Nephron (organoid): ENCODE results near the gene EPHA4.

Source experiments
- H3K27ac Mint-ChIP-seq, 3 experiments: 2 replicates each; pipeline ENCODE4 v1.8.0; 2020; ENCODE audit warnings: mixed read lengths in 3 of 3, mild to moderate bottlenecking in 2 of 3, moderate library complexity in 1 of 3
- H3K27me3 Mint-ChIP-seq: 2 replicates; pipeline ENCODE4 v1.8.0; 2021; ENCODE audit warnings: low read depth, mild to moderate bottlenecking, moderate library complexity, mixed read lengths
- H3K36me3 Mint-ChIP-seq: 2 replicates; pipeline ENCODE4 v1.8.0; 2020; ENCODE audit warnings: low read depth, mixed read lengths
- H3K4me1 Mint-ChIP-seq: 2 replicates; pipeline ENCODE4 v1.8.0; 2020; ENCODE audit warnings: mixed read lengths
- H3K4me3 Mint-ChIP-seq, 3 experiments: 2 replicates each; pipeline ENCODE4 v1.8.0; 2020; ENCODE audit warnings: mild to moderate bottlenecking in 3 of 3, mixed read lengths in 3 of 3, moderate library complexity in 2 of 3
- H3K9me3 Mint-ChIP-seq: 2 replicates; pipeline ENCODE4 v1.8.0; 2020; ENCODE audit warnings: mixed read lengths
- CTCF ChIP-seq, 3 experiments: fragments of 200-600 bp; sonication (generic); IDR thresholded peaks; one replicate each; pipeline ENCODE4 v1.5.0; 2021; ENCODE audit warnings: antibody characterized with exemption in 3 of 3; ENCODE audit not compliant: unreplicated experiment in 3 of 3

The EPHA4 gene

DNA sequence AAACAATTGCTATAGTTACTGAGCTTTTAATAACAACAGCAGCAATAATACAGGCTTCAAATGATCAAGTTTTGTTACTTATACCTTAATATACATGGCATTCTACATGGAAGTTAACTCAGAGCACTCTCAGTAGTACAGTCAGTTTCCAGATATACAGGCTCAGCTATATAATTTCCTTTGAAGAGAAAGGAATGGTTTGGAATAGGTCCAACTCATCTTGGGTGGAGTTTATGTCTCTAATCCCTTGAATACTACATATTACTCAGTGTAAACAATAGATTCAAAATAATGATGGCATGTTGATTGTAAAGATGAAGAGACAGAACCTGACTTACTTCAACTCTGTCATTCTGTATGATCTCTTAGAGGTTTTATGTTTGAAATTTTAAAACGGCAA, 174.9 kb downstream of the EPHA4 start:
- Mint-ChIP-seq H3K36me3 (peaks cover 6% of the 10 kb centered on the region), H3K9me3 (peaks cover 17% of the 10 kb centered on the region), H3K4me3 (no peak overlapping the region), H3K4me1 (no peaks in the 10 kb centered on the region), H3K27ac (no peak overlapping the region), H3K27me3 (peaks cover 4% of the 10 kb centered on the region)
- TF ChIP-seq CTCF (IDR thresholded peaks at IDR 0.05; ENCODE audit: unreplicated experiment in 3 of 3), result no peak

GRCh38 chr2:221392228-221392881, 179.7 kb downstream of the EPHA4 start:
- Mint-ChIP-seq H3K4me3 (no peak overlapping the region), H3K27ac (no peak overlapping the region), H3K9me3 (no peaks in the 10 kb centered on the region), H3K36me3 (no peaks in the 10 kb centered on the region), H3K4me1 (no peaks in the 10 kb centered on the region), H3K27me3 (no peaks in the 10 kb centered on the region)
- no peak for TF ChIP-seq CTCF (IDR thresholded peaks at IDR 0.05; ENCODE audit: unreplicated experiment in 3 of 3)

GRCh38 chr2:221390878-221391277, 181.2 kb downstream of the EPHA4 start:
- Mint-ChIP-seq H3K27ac (no peak overlapping the region), H3K27me3 (peaks cover 3% of the 10 kb centered on the region), H3K4me1 (no peaks in the 10 kb centered on the region), H3K36me3 (no peaks in the 10 kb centered on the region), H3K9me3 (no peaks in the 10 kb centered on the region), H3K4me3 (no peak overlapping the region)
- TF ChIP-seq CTCF (IDR thresholded peaks at IDR 0.05; ENCODE audit: unreplicated experiment in 3 of 3), result no peak

DNA sequence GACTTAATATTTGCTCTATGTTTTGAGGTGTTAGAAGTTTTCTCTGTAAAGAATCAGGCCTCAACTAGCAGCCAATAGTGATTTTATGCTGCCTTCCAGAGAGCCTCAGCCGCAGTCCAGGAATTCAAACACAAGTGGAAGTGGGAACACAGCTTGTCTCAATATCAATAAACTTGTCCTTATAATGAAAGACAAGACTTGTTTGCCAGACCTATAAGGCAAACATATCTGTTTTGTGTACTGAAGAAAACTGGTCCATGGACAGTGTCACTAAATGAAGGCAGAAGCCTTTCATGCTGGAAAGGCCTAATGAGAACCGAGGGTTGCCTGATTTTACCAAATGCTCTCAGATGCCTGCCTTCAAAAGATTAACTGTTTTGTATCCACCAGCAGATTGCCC, 182.2 kb downstream of the EPHA4 start:
- no peaks in the 10 kb centered on the region for H3K9me3 Mint-ChIP-seq
- no peaks in the 10 kb centered on the region for H3K36me3 Mint-ChIP-seq
- H3K4me3 Mint-ChIP-seq, result no peak overlapping the region
- H3K4me1 Mint-ChIP-seq, result no peaks in the 10 kb centered on the region
- no peak overlapping the region for H3K27ac Mint-ChIP-seq
- TF ChIP-seq CTCF (IDR thresholded peaks at IDR 0.05; ENCODE audit: unreplicated experiment in 3 of 3), result no peak
- H3K27me3 Mint-ChIP-seq, result peaks cover 7% of the 10 kb centered on the region

DNA sequence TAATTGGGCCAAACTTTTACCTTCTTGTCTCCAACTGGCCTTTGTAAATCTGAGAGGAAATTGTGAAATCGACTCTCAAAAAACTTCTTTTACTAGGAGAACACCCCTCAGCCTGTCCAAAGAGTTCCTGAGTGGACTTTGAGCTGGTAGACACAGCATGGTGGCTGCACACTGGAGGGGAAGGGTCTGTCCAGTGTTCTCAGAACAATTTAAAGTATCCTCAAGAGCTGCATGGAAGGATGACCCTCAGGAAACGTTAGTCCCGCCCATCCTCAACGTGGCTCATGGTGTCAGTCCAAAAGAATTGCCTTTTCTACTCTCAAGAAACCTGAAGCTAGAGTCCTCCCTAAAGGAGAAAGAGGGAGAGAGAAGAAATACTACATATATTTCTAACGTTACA, 182.7 kb downstream of the EPHA4 start:
- Mint-ChIP-seq H3K36me3 (no peaks in the 10 kb centered on the region), H3K27me3 (peaks cover 7% of the 10 kb centered on the region), H3K27ac (no peak overlapping the region), H3K4me3 (no peak overlapping the region), H3K4me1 (no peaks in the 10 kb centered on the region), H3K9me3 (no peaks in the 10 kb centered on the region)
- no peak for TF ChIP-seq CTCF (IDR thresholded peaks at IDR 0.05; ENCODE audit: unreplicated experiment in 3 of 3)

DNA sequence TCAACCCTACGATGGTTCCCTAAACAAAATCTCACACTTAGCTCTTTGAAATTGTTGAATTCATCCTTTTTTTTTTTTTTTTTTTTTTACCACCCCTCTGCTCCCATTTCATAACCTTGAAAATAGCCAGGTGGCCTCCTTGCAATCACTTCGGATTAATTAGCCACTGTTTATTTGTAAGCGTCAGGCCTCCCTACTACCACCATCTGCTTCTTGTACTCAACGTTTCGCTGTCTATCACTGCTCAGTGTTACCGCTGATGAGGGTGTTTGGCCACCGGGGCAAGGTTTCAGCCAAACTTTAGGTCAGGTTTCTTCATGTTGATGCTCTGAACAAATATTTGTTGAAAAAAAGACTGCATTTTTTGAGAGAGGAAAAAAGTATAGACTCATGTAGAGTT, 183.2 kb downstream of the EPHA4 start:
- TF ChIP-seq CTCF (IDR thresholded peaks at IDR 0.05; ENCODE audit: unreplicated experiment in 3 of 3), result no peak
- H3K36me3 Mint-ChIP-seq, result no peaks in the 10 kb centered on the region
- no peak overlapping the region for H3K27ac Mint-ChIP-seq
- no peaks in the 10 kb centered on the region for H3K9me3 Mint-ChIP-seq
- no peaks in the 10 kb centered on the region for H3K4me1 Mint-ChIP-seq
- no peak overlapping the region for H3K4me3 Mint-ChIP-seq
- peaks cover 7% of the 10 kb centered on the region for H3K27me3 Mint-ChIP-seq
